Peyer's patch (tissue), 4 donors: ENCODE measurements around the gene CDH11. TPM values are rescaled to one million over a fixed set of nuclear protein-coding genes. Genes with fewer than 3 reads are reported as not detected.

Source experiments
- DNase-seq, 3 donors: peaks; one replicate each; pipeline ENCODE4 v3.0.0-alpha.2; 2017 to 2019
- H3K27ac ChIP-seq, 4 donors: fragments of 200-600 bp; sonication (generic); one replicate each; pipeline ENCODE4 v1.5.1; 2016 to 2019
- H3K27me3 ChIP-seq, 2 donors: fragments of 200-600 bp; sonication (generic); one replicate each; pipeline ENCODE4 v1.5.1; 2019
- H3K36me3 ChIP-seq, 3 donors: fragments of 200-600 bp; sonication (generic); one replicate each; pipeline ENCODE4 v1.5.1; 2016 to 2019
- H3K4me1 ChIP-seq, 4 donors: fragments of 200-600 bp; sonication (generic); one replicate each; pipeline ENCODE4 v1.5.1; 2016 to 2019
- H3K4me3 ChIP-seq, 4 donors: fragments of 200-600 bp; sonication (generic); 1 replicate in 3 of 4; 2 replicates in 1 of 4; pipeline ENCODE4 v1.5.1; 2016 to 2019; ENCODE audit warnings: mild to moderate bottlenecking in 1 of 4
- H3K9me3 ChIP-seq, 4 donors: fragments of 200-600 bp; sonication (generic); one replicate each; pipeline ENCODE4 v1.5.1; 2016 to 2019; ENCODE audit warnings: mild to moderate bottlenecking in 1 of 4
- POLR2A ChIP-seq, 2 donors: fragments of 450-650 bp; IDR thresholded peaks; one replicate each; pipeline ENCODE4 v1.5.1; 2017; ENCODE audit warnings: antibody characterized with exemption in 2 of 2, mild to moderate bottlenecking in 2 of 2, moderate library complexity in 2 of 2
- total RNA-seq, 4 donors: library from RNA; depleted of rRNA; stranded (reverse); fragments of >200 nt; gene quantifications; one replicate each; pipeline ENCODE4 v1.1.0, GENCODE V29; 2016
- TF ChIP-seq, protein P1 (sequence below), 6 experiments: fragments of 450-650 bp in 4 of 6; fragments of 200-600 bp in 2 of 6; sonication (generic) in 1 of 6; IDR thresholded peaks; one replicate each; pipeline ENCODE4 v1.5.1; 2017 to 2019; ENCODE audit warnings: antibody characterized with exemption in 6 of 6, mild to moderate bottlenecking in 3 of 6, moderate library complexity in 1 of 6

The CDH11 gene
- total RNA-seq, 4 donors from 2014 or later = 2.1 to 16.5 (median 4.9) TPM

GRCh38 chr16:64983963-64984362, 137.9 kb downstream of the CDH11 start:
- H3K27me3 ChIP-seq = no peaks in the 10 kb centered on the region
- H3K9me3 ChIP-seq = no peaks in the 10 kb centered on the region
- no peak overlapping the region for H3K27ac ChIP-seq
- DNase-seq = no peak
- peaks cover 0 to 4% (median 0%) of the 10 kb centered on the region in 3 donors for H3K36me3 ChIP-seq
- no peak for TF ChIP-seq POLR2A (IDR thresholded peaks at IDR 0.05)
- TF ChIP-seq, protein P1, sequence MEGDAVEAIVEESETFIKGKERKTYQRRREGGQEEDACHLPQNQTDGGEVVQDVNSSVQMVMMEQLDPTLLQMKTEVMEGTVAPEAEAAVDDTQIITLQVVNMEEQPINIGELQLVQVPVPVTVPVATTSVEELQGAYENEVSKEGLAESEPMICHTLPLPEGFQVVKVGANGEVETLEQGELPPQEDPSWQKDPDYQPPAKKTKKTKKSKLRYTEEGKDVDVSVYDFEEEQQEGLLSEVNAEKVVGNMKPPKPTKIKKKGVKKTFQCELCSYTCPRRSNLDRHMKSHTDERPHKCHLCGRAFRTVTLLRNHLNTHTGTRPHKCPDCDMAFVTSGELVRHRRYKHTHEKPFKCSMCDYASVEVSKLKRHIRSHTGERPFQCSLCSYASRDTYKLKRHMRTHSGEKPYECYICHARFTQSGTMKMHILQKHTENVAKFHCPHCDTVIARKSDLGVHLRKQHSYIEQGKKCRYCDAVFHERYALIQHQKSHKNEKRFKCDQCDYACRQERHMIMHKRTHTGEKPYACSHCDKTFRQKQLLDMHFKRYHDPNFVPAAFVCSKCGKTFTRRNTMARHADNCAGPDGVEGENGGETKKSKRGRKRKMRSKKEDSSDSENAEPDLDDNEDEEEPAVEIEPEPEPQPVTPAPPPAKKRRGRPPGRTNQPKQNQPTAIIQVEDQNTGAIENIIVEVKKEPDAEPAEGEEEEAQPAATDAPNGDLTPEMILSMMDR (IDR thresholded peaks at IDR 0.05) = peak in 2 of 6 experiments; percentile 19
- no peaks in the 10 kb centered on the region for H3K4me1 ChIP-seq
- no peak overlapping the region for H3K4me3 ChIP-seq

DNA sequence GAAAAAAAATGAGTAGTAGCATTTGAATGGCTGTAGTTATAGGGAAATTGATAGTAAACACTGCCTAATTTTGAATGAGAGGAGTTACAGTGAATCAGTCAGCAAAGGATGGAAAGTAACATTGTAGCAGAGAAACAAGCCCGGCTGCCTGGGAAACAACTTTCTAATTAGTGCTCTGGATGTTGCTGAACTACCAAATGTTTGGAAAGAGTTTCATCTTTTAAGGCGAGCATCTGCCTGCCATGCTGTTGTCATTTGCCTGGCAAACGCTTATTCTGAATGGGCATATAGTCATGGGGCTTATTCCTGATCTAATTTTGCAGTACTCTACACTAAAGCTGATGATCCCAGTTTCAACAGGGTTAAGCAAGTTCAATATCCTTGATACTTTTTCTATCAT, 138.6 kb downstream of the CDH11 start:
- no peak overlapping the region for H3K27ac ChIP-seq
- DNase-seq = no peak
- no peak overlapping the region for H3K4me3 ChIP-seq

GRCh38 chr16:64982581-64982980, 139.3 kb downstream of the CDH11 start:
- Histone ChIP-seq H3K36me3 (no peaks in the 10 kb centered on the region), H3K9me3 (no peaks in the 10 kb centered on the region), H3K27ac (no peak overlapping the region), H3K27me3 (no peaks in the 10 kb centered on the region), H3K4me1 (no peaks in the 10 kb centered on the region), H3K4me3 (no peak overlapping the region)
- no peak for DNase-seq
- no peak for TF ChIP-seq POLR2A (IDR thresholded peaks at IDR 0.05)
- TF ChIP-seq, protein P1 (IDR thresholded peaks at IDR 0.05) = no peak

More for the DNA sequence above, 138.6 kb downstream of the CDH11 start:
- Histone ChIP-seq H3K9me3 (no peaks in the 10 kb centered on the region), H3K4me1 (no peaks in the 10 kb centered on the region), H3K36me3 (peaks cover 0 to 4% (median 0%) of the 10 kb centered on the region in 3 donors), H3K27me3 (no peaks in the 10 kb centered on the region)
- TF ChIP-seq POLR2A (IDR thresholded peaks at IDR 0.05) = no peak
- TF ChIP-seq, protein P1 (IDR thresholded peaks at IDR 0.05) = no peak

DNA sequence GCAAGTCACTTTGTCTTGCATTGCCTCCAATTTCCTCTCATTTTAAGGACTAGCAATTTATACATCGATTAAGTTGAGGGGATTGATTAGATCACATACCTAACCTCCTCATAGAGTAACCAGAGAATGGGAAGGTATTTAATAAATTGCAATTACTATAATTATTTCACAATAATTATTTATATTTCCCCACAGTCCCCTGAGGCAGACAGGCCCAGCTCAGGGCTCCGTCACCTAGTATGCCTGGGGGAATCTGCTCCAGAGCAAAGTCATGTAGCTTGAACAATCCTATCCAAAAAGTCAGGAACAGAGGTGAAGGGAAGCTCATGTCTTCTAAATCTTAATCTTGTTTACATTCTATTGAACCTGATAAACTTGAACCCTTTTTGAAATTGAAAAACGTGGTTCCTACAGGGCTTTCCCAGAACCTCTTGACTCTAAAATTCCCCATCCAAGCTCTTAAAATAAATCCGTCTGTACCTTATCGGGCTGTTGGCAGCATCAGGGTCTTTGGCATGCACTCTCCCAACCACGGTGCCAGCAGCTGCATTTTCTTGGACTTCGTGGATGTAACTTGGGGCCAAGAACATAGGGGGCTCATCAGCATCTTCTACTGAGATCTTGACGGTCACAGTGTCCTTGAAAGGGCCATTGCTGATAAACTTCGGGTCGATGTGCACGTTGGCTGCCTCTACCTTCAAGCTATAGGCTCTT, 140.1 kb downstream of the CDH11 start:
- Histone ChIP-seq H3K27ac (no peak overlapping the region), H3K9me3 (no peaks in the 10 kb centered on the region), H3K4me3 (no peak overlapping the region), H3K27me3 (no peaks in the 10 kb centered on the region), H3K36me3 (no peaks in the 10 kb centered on the region), H3K4me1 (no peaks in the 10 kb centered on the region)
- DNase-seq = no peak
- no peak for TF ChIP-seq POLR2A (IDR thresholded peaks at IDR 0.05)
- TF ChIP-seq, protein P1 (IDR thresholded peaks at IDR 0.05) = no peak

DNA sequence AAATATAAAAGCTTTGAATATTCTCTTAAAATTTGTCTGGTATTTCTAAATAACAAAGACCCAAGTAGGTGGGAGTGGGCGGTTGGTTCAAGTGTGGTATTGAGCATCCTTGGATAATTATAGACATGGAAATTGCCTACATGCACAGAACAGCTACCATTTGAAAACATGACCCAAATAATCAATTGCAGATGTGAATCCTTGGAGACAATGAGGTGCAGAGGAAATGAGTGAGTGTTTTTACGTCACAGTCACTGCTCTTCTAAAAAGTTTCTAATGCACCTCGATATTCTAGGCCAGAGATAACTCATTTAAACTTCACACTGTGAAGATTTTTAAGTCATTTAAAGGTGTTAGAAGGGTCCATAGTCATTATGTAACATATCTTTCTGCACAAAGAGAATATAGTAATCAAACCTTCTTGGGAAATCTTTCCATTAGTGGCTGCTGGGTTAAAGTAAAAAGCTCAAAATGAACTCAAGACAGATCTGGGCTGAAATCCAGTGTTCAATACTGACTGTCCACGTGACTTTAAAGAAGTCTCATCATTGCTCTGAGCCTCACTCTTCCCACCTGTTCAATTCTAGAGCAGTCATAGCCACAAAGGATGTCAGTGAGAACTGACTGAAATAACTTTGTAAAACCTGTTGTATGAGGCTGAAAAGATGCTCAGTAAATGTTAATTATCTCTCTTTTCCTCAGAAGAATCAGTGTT, 144.5 kb downstream of the CDH11 start:
- no peak for TF ChIP-seq POLR2A (IDR thresholded peaks at IDR 0.05)
- TF ChIP-seq, protein P1 (IDR thresholded peaks at IDR 0.05) = no peak
- H3K9me3 ChIP-seq = no peaks in the 10 kb centered on the region
- no peak overlapping the region for H3K27ac ChIP-seq
- no peaks in the 10 kb centered on the region for H3K27me3 ChIP-seq
- H3K4me1 ChIP-seq = no peaks in the 10 kb centered on the region
- no peak for DNase-seq
- no peaks in the 10 kb centered on the region for H3K36me3 ChIP-seq
- H3K4me3 ChIP-seq = no peak overlapping the region
